Right hindlimb (tissue), 1 donor: ENCODE measurements around the gene MSRB1.
"Not testable (repeated sequence)": the region's sequence is repeated elsewhere in the genome, so short reads cannot be mapped to it uniquely, and the experiment has no call there.

Experiments
- DNase-seq: peaks from one replicate; pipeline ENCODE4 v3.0.0-alpha.2; 2018

The MSRB1 gene

GRCh38 chr16:1978476-1979120 is 35.6 kb upstream of the MSRB1 start:
- no peak for DNase-seq

GRCh38 chr16:1977875-1978268 is 34.9 kb upstream of the MSRB1 start:
- no peak for DNase-seq

GRCh38 chr16:1976951-1977874 is 34.2 kb upstream of the MSRB1 start:
- DNase-seq: no peak

- DNase-seq: no peak
These were observed 33.2 kb upstream of the MSRB1 start for GRCh38 chr16:1976216-1976520.

GRCh38 chr16:1975432-1976215 is 32.6 kb upstream of the MSRB1 start:
- no peak for DNase-seq

GRCh38 chr16:1974157-1975070 is 31.4 kb upstream of the MSRB1 start:
- DNase-seq: no peak

GRCh38 chr16:1973461-1974156 is 30.6 kb upstream of the MSRB1 start:
- DNase-seq: no peak

GRCh38 chr16:1972490-1972877 is 29.5 kb upstream of the MSRB1 start:
- DNase-seq: no peak

GRCh38 chr16:1971796-1972489 is 28.9 kb upstream of the MSRB1 start, which contains the start of gene TBL3:
TBL3 (plus strand) TSS chr16:1972053; CDS start chr16:1972165, 112 bp downstream.
- peak; percentile 96 for DNase-seq

- no peak for DNase-seq
These were observed 25.4 kb upstream of the MSRB1 start for GRCh38 chr16:1968146-1968953.

- no peak for DNase-seq
These were observed 23.5 kb upstream of the MSRB1 start, which contains the start of gene RNF151 for GRCh38 chr16:1966460-1966859. RNF151 (plus strand) TSS chr16:1966856; CDS start chr16:1966882, 26 bp downstream.

- no peak for DNase-seq
These were observed 22.5 kb upstream of the MSRB1 start for GRCh38 chr16:1965396-1966001.

- DNase-seq: peak; percentile 99
These were observed 21.8 kb upstream of the MSRB1 start, which contains the start of gene RPS2 for GRCh38 chr16:1964506-1965395. RPS2 (minus strand) TSS chr16:1964826; CDS start chr16:1964625, 201 bp downstream.

- DNase-seq: no peak
These were observed 21.0 kb upstream of the MSRB1 start for GRCh38 chr16:1963806-1964505.

GRCh38 chr16:1962161-1963153 is 19.5 kb upstream of the MSRB1 start:
- not testable (repeated sequence) for DNase-seq

- no peak for DNase-seq
These were observed 18.7 kb upstream of the MSRB1 start for GRCh38 chr16:1961651-1962067.
